Measurements from ENCODE around the gene MYL3.

- TF ChIP-seq CTCF (optimal IDR thresholded peaks at IDR 0.05 in 1 of 3, IDR thresholded peaks at IDR 0.05 in 1 of 3, conservative IDR thresholded peaks at IDR 0.05 in 1 of 3; ENCODE audit: extremely low read depth in 1 of 3, insufficient read depth in 2 of 3, low read length in 3 of 3) (no peak), EZH2 (IDR thresholded peaks at IDR 0.05; ENCODE audit: low read length) (no peak)
Measured at GRCh38 chr3:46831316-46831715, 31.9 kb downstream of the MYL3 start.
